Activated CD4-positive, alpha-beta memory T cell treated with anti-CD3 and anti-CD28 coated beads for 36 hours (primary cell): Measurements from ENCODE around the gene SLC2A9. TPM values are rescaled to one million over a fixed set of nuclear protein-coding genes. Genes with fewer than 3 reads are reported as not detected.
"Not testable (repeated sequence)": the region's sequence is repeated elsewhere in the genome, so short reads cannot be mapped to it uniquely, and the experiment has no call there.

Experiments
- CTCF ChIA-PET: fragments of 350-600 bp; sonication (Branson Sonifier 250); formaldehyde crosslinking; loops from one replicate; lab custom pipeline; 2021; ENCODE audit warnings: antibody characterized with exemption, inconsistent platforms; lab: Charles Lee
- POLR2A ChIA-PET: fragments of 350-600 bp; sonication (Branson Sonifier 250); formaldehyde crosslinking; loops from one replicate; lab custom pipeline; 2021; ENCODE audit warnings: antibody characterized with exemption; lab: Charles Lee
- DNase-seq: peaks from one replicate; pipeline ENCODE4 v3.0.0-alpha.2; 2020
- H3K27ac Mint-ChIP-seq: one replicate; pipeline ENCODE4 v1.8.0; 2021; ENCODE audit warnings: mixed read lengths
- H3K27me3 Mint-ChIP-seq: one replicate; pipeline ENCODE4 v1.8.0; 2021; ENCODE audit warnings: mixed read lengths
- H3K36me3 Mint-ChIP-seq: one replicate; pipeline ENCODE4 v1.8.0; 2021; ENCODE audit warnings: mixed read lengths
- H3K4me1 Mint-ChIP-seq: one replicate; pipeline ENCODE4 v1.8.0; 2021; ENCODE audit warnings: low read depth, mixed read lengths
- H3K4me3 Mint-ChIP-seq: one replicate; pipeline ENCODE4 v1.8.0; 2021; ENCODE audit warnings: mild to moderate bottlenecking, mixed read lengths
- H3K9me3 Mint-ChIP-seq: one replicate; pipeline ENCODE4 v1.8.0; 2021; ENCODE audit warnings: mixed read lengths
- intact Hi-C: fragments of 100-400 bp; cut with micrococcal nuclease; formaldehyde crosslinking; loops from one replicate; pipeline ENCODE4 v1.15.1; 2023
- total RNA-seq, 2 experiments: library from RNA; stranded (reverse); gene quantifications; one replicate each; pipeline ENCODE4 v1.2.3, GENCODE V29; 2021

Gene SLC2A9
- total RNA-seq, 2 experiments from 2014 or later = 0.10 to 0.65 TPM

GRCh38 chr4:9984621-9985020 is 36.7 kb downstream of the SLC2A9 start:
- ChIA-PET POLR2A (no interaction called here), CTCF (no interaction called here)
- no peak for DNase-seq
- Mint-ChIP-seq H3K4me3 (no peak overlapping the region), H3K27ac (no peak overlapping the region), H3K9me3 (peaks cover 4% of the 10 kb centered on the region), H3K4me1 (no peaks in the 10 kb centered on the region), H3K27me3 (no peaks in the 10 kb centered on the region), H3K36me3 (peaks cover 5% of the 10 kb centered on the region)
- intact Hi-C loops = no loop called here

DNA sequence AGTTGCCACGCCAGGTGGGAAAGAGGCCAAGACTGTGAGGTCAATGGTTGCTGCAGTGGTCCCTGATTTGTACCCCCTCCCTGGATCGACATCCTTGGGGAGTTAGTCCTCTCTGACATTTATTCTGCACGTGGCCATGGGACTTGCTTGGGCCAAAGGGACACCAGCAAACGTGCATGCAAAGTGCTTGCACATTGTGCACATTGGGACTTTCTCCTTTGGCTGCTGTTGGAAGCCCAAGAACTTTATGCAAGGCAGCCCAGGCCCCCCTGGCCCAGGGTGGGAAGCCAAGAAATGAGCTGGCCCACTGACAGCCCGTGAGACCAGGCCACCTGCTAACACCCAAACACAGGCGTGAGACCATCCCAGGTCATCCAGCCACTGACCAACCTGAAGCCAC is 38.1 kb downstream of the SLC2A9 start:
- no peak for DNase-seq
- POLR2A ChIA-PET = no interaction called here
- H3K36me3 Mint-ChIP-seq = peaks cover 5% of the 10 kb centered on the region
- CTCF ChIA-PET = no interaction called here
- intact Hi-C loops = no loop called here
- H3K4me3 Mint-ChIP-seq = no peak overlapping the region
- no peaks in the 10 kb centered on the region for H3K27me3 Mint-ChIP-seq
- no peak overlapping the region for H3K27ac Mint-ChIP-seq
- H3K9me3 Mint-ChIP-seq = peaks cover 4% of the 10 kb centered on the region
- H3K4me1 Mint-ChIP-seq = no peaks in the 10 kb centered on the region

DNA sequence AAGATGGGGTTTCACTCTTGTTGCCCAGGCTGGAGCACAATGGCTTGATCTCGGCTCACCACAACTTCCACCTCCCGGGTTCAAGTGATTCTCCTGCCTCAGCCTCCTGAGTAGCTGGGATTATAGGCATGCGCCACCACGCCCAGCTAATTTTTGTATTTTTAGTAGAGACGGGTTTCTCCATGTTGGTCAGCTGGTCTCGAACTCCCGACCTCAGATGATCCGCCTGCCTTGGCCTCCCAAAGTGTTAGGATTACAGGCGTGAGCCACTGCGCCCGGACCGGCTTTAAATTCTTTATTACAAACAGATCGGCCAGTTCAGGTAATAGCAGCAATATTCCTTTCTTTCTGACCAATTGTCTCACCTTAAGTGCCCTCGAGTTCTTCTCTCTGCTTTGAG is 39.4 kb downstream of the SLC2A9 start:
- H3K4me3 Mint-ChIP-seq = not testable (repeated sequence)

GRCh38 chr4:9980898-9981297 is 40.4 kb downstream of the SLC2A9 start:
- no peaks in the 10 kb centered on the region for H3K4me1 Mint-ChIP-seq
- peaks cover 5% of the 10 kb centered on the region for H3K36me3 Mint-ChIP-seq
- no peak for DNase-seq
- intact Hi-C loops = no loop called here
- ChIA-PET POLR2A (no interaction called here), CTCF (no interaction called here)
- no peak overlapping the region for H3K27ac Mint-ChIP-seq
- H3K4me3 Mint-ChIP-seq = no peak overlapping the region
- peaks cover 4% of the 10 kb centered on the region for H3K9me3 Mint-ChIP-seq
- H3K27me3 Mint-ChIP-seq = no peaks in the 10 kb centered on the region

More for the DNA sequence above, 39.4 kb downstream of the SLC2A9 start:
- intact Hi-C loops, H3K27me3 Mint-ChIP-seq, H3K27ac Mint-ChIP-seq, POLR2A ChIA-PET, H3K36me3 Mint-ChIP-seq, H3K4me1 Mint-ChIP-seq, H3K9me3 Mint-ChIP-seq, DNase-seq, CTCF ChIA-PET: not testable (repeated sequence)

DNA sequence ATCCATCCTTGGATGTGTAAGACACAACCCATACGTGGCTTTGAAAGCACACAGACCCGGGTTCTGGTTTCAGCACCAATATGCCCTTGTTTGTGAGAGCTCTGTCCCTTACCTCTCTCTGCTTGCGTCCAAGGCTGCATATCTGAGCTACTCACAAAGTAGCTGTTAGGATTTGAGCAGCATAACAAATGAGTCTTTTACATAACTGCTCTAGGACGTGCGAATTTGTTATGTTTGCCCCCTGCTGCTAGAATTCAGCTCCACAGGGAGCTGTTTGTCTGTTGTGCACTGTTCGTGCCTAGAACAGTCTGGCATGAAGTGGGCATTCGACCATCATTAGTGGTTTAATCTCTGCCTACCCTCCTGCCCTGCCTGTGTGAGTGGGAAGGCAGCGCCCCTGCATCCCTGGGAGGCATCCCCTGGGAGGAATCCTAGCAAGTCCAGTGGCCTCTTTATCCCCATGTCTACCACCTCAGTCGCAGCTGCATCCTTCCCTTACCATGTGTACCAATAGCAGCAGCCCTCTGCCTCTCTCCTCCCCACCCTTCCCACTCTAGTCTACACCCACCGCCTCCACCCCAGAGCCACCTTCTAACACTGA is 42.1 kb downstream of the SLC2A9 start:
- DNase-seq = no peak
- no peaks in the 10 kb centered on the region for H3K27me3 Mint-ChIP-seq
- ChIA-PET CTCF (interaction anchor here (1.2 kb wide), 1 partner anchor 36 kb away, joined by 4 read pairs; no protein-coding TSS in a partner anchor), POLR2A (no interaction called here)
- H3K4me1 Mint-ChIP-seq = no peaks in the 10 kb centered on the region
- intact Hi-C loops = no loop called here
- peaks cover 4% of the 10 kb centered on the region for H3K9me3 Mint-ChIP-seq
- no peak overlapping the region for H3K27ac Mint-ChIP-seq
- H3K36me3 Mint-ChIP-seq = peaks cover 3% of the 10 kb centered on the region
- no peak overlapping the region for H3K4me3 Mint-ChIP-seq

- Mint-ChIP-seq H3K4me3 (no peak overlapping the region), H3K4me1 (no peaks in the 10 kb centered on the region), H3K27ac (no peak overlapping the region), H3K9me3 (peaks cover 9% of the 10 kb centered on the region), H3K36me3 (peaks cover 3% of the 10 kb centered on the region), H3K27me3 (no peaks in the 10 kb centered on the region)
- ChIA-PET CTCF (no interaction called here), POLR2A (no interaction called here)
- intact Hi-C loops = no loop called here
- DNase-seq = no peak
Observed at GRCh38 chr4:9977518-9978031, 43.7 kb downstream of the SLC2A9 start.

DNA sequence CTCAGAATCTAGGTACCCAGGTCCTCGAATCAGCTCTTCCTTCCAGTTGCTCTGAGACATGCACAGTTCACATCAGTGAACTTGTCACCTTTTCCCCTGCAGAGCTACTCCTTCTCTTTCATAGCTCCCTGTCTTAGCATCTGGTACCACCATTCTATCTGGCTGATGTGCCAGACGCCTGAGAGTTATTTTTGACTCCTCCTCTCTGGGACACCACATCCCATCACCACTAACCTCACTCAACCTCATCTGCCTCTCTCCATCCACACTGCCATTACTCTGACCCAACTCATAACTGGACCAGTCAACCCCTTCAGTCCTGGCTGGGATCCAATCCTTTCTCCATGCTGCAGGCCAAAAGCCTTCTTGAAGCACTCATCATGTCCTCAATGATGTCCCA is 44.5 kb downstream of the SLC2A9 start:
- CTCF ChIA-PET = no interaction called here
- Mint-ChIP-seq H3K27ac (no peak overlapping the region), H3K9me3 (peaks cover 9% of the 10 kb centered on the region), H3K4me1 (no peaks in the 10 kb centered on the region), H3K27me3 (no peaks in the 10 kb centered on the region), H3K4me3 (no peak overlapping the region), H3K36me3 (peaks cover 3% of the 10 kb centered on the region)
- intact Hi-C loops = no loop called here
- POLR2A ChIA-PET = no interaction called here
- no peak for DNase-seq

- H3K4me3 Mint-ChIP-seq = no peak overlapping the region
- intact Hi-C loops = no loop called here
- no peaks in the 10 kb centered on the region for H3K4me1 Mint-ChIP-seq
- H3K36me3 Mint-ChIP-seq = peaks cover 3% of the 10 kb centered on the region
- POLR2A ChIA-PET = no interaction called here
- no peaks in the 10 kb centered on the region for H3K27me3 Mint-ChIP-seq
- CTCF ChIA-PET = no interaction called here
- no peak overlapping the region for H3K27ac Mint-ChIP-seq
- H3K9me3 Mint-ChIP-seq = peaks cover 9% of the 10 kb centered on the region
- DNase-seq = no peak
Observed at GRCh38 chr4:9976293-9976692, 45.0 kb downstream of the SLC2A9 start.

DNA sequence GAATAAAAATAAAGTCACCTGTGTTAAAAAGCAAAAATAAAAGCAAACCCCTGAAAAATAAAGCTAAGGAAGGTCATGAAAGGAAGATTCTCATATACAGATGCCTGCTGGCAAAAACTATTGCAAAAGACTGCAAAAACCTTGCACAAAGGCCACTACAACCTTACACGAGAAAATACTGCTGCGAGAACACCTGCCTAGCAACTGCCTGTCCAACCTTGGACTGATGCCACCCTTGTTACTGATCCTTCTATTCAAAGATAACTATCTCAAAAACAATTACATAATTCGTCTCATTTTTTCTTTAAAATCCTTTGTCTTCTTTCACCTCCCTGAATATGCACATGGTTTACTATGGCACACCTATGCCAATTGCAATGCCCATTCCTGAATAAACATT is 49.6 kb downstream of the SLC2A9 start:
- POLR2A ChIA-PET = no interaction called here
- CTCF ChIA-PET = no interaction called here
- no peak for DNase-seq
- intact Hi-C loops = no loop called here
- Mint-ChIP-seq H3K27ac (no peak overlapping the region), H3K36me3 (peaks cover 1% of the 10 kb centered on the region), H3K4me1 (no peaks in the 10 kb centered on the region), H3K4me3 (no peak overlapping the region), H3K27me3 (no peaks in the 10 kb centered on the region), H3K9me3 (peaks cover 9% of the 10 kb centered on the region)

- intact Hi-C loops = no loop called here
- Mint-ChIP-seq H3K4me3 (no peak overlapping the region), H3K4me1 (no peaks in the 10 kb centered on the region), H3K9me3 (peaks cover 9% of the 10 kb centered on the region), H3K27ac (no peak overlapping the region), H3K36me3 (peaks cover 1% of the 10 kb centered on the region), H3K27me3 (no peaks in the 10 kb centered on the region)
- CTCF ChIA-PET = no interaction called here
- POLR2A ChIA-PET = no interaction called here
- DNase-seq = no peak
Observed at GRCh38 chr4:9970399-9971011, 50.8 kb downstream of the SLC2A9 start.

DNA sequence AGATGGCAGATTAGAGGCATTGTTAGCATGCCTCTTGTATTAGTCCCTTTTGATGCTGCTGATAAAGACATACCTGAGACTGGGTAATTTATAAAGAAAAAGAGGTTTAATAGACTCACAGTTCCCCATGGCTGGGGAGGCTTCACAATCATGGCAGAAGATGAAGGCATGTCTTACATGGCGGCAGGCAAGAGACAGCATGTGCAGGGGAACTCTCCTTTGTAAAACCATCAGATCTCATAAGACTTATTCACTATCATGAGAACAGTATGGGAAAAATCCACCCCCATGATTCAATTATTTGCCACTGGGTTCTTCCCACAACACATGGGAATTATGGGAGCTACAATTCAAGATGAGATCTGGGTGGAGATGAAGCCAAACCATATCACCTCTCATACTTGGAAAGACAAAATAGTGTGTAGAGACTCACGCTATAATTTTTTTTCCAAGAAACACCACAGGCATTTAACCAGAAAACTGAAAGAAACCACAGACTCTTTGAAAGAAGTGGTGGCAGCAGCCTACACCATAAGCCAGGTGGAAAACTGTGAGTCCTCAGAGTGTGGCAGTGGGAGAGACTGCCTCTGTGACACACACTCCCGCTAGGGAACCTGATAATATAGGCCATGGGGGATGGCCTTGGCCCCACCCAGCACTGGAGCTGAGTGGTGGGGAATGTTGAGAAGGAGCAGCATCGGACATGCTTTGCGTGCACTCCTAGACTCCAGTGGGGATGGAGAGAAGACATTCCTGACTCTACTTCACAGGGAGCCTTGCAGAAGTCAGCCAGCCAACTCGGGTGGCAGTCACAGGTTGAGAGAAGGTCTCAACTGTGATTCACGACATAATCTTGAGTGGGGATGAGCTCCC is 51.5 kb downstream of the SLC2A9 start:
- no peaks in the 10 kb centered on the region for H3K27me3 Mint-ChIP-seq
- ChIA-PET POLR2A (no interaction called here), CTCF (no interaction called here)
- intact Hi-C loops = no loop called here
- no peaks in the 10 kb centered on the region for H3K4me1 Mint-ChIP-seq
- no peak for DNase-seq
- H3K9me3 Mint-ChIP-seq = peaks cover 9% of the 10 kb centered on the region
- peaks cover 1% of the 10 kb centered on the region for H3K36me3 Mint-ChIP-seq
- H3K4me3 Mint-ChIP-seq = no peak overlapping the region
- H3K27ac Mint-ChIP-seq = no peak overlapping the region

- Mint-ChIP-seq H3K27ac (no peak overlapping the region), H3K4me3 (no peak overlapping the region), H3K27me3 (no peaks in the 10 kb centered on the region), H3K9me3 (peaks cover 9% of the 10 kb centered on the region), H3K36me3 (peaks cover 1% of the 10 kb centered on the region), H3K4me1 (no peaks in the 10 kb centered on the region)
- CTCF ChIA-PET = no interaction called here
- DNase-seq = no peak
- POLR2A ChIA-PET = no interaction called here
- intact Hi-C loops = no loop called here
Observed at GRCh38 chr4:9968472-9968871, 52.8 kb downstream of the SLC2A9 start.
